ENCODE results near the gene MAPK11. TPM values are rescaled to one million over a fixed set of nuclear protein-coding genes. Genes with fewer than 3 reads are reported as not detected.

MAPK11 gene
- total and polyA plus RNA-seq, 8 donors: 0.29 to 13.6 (median 8.9) TPM; not detected in 1

- WGBS, 5 donors: 1 to 5% (median 1%) methylated on average over 20 to 92 of the region's 92 CpGs
- Histone ChIP-seq H3K4me3 (peak overlapping the region; percentile 48 to 56 (median 52)), H3K4me1 (peaks cover 15 to 58% (median 54%) of the 10 kb centered on the region in 4 donors), H3K27ac (peak overlapping the region; percentile 12 to 71 (median 53)), H3K9me3 (no peaks in the 10 kb centered on the region), H3K27me3 (peaks cover 0 to 62% (median 21%) of the 10 kb centered on the region in 3 donors), H3K36me3 (peaks cover 0 to 2% (median 0%) of the 10 kb centered on the region in 4 donors)
- intact Hi-C loops (cut with DNase I; ENCODE audit: low total_unique reads): no loop called here
- peak; percentile 51 to 83 for DNase-seq
- no peak for TF ChIP-seq CTCF (IDR thresholded peaks at IDR 0.05)
- TF ChIP-seq EP300 (IDR thresholded peaks at IDR 0.05): no peak
- no peak for TF ChIP-seq POLR2A (IDR thresholded peaks at IDR 0.05)
- TF ChIP-seq POLR2AphosphoS5 (IDR thresholded peaks at IDR 0.05): no peak
These were observed 9.2 kb downstream of the MAPK11 start for GRCh38 chr22:50260801-50261614.

GRCh38 chr22:50260434-50260800 is 9.8 kb downstream of the MAPK11 start:
- Histone ChIP-seq H3K27me3 (peaks cover 0 to 62% (median 21%) of the 10 kb centered on the region in 3 donors), H3K9me3 (no peaks in the 10 kb centered on the region), H3K4me3 (peak overlapping the region; percentile 48 to 56 (median 52)), H3K27ac (peak overlapping the region in 2 of 5 donors; percentile 70 to 71), H3K36me3 (peaks cover 0 to 8% (median 2%) of the 10 kb centered on the region in 4 donors), H3K4me1 (peaks cover 15 to 58% (median 54%) of the 10 kb centered on the region in 4 donors)
- no peak for DNase-seq
- intact Hi-C loops (cut with DNase I; ENCODE audit: low total_unique reads): no loop called here
- TF ChIP-seq POLR2A (IDR thresholded peaks at IDR 0.05) (no peak), CTCF (IDR thresholded peaks at IDR 0.05) (no peak), POLR2AphosphoS5 (IDR thresholded peaks at IDR 0.05) (no peak), EP300 (IDR thresholded peaks at IDR 0.05) (no peak)
- 28 to 37% (median 32%) methylated on average over 8 to 11 of the region's 11 CpGs for WGBS, 5 donors

- peaks cover 15 to 58% (median 54%) of the 10 kb centered on the region in 4 donors for H3K4me1 ChIP-seq
- TF ChIP-seq CTCF (IDR thresholded peaks at IDR 0.05): no peak
- TF ChIP-seq POLR2AphosphoS5 (IDR thresholded peaks at IDR 0.05): no peak
- no peak for TF ChIP-seq EP300 (IDR thresholded peaks at IDR 0.05)
- TF ChIP-seq POLR2A (IDR thresholded peaks at IDR 0.05): no peak
- WGBS, 5 donors: 89 to 94% (median 92%) methylated on average over 15 of the region's 15 CpGs
- peaks cover 0 to 62% (median 21%) of the 10 kb centered on the region in 3 donors for H3K27me3 ChIP-seq
- no peak for DNase-seq
- H3K36me3 ChIP-seq: peaks cover 0 to 12% (median 4%) of the 10 kb centered on the region in 4 donors
- H3K27ac ChIP-seq: no peak overlapping the region
- H3K9me3 ChIP-seq: no peaks in the 10 kb centered on the region
- no peak overlapping the region for H3K4me3 ChIP-seq
- intact Hi-C loops (cut with DNase I; ENCODE audit: low total_unique reads): loop anchor here (10.0 kb wide), 1 partner anchor 245 kb away; the partner anchor contains the start of genes LMF2 and NCAPH2
These were observed 10.9 kb downstream of the MAPK11 start for GRCh38 chr22:50259302-50259701.

- Histone ChIP-seq H3K4me3 (no peak overlapping the region), H3K27me3 (peaks cover 0 to 59% (median 21%) of the 10 kb centered on the region in 3 donors), H3K4me1 (peaks cover 15 to 58% (median 54%) of the 10 kb centered on the region in 4 donors), H3K27ac (no peak overlapping the region), H3K36me3 (peaks cover 0 to 12% (median 4%) of the 10 kb centered on the region in 4 donors), H3K9me3 (no peaks in the 10 kb centered on the region)
- intact Hi-C loops (cut with DNase I; ENCODE audit: low total_unique reads): loop anchor here (10.0 kb wide), 1 partner anchor 246 kb away; the partner anchor contains the start of genes LMF2 and NCAPH2
- no peak for TF ChIP-seq POLR2AphosphoS5 (IDR thresholded peaks at IDR 0.05)
- 59 to 77% (median 63%) methylated on average over 23 to 24 of the region's 24 CpGs for WGBS, 5 donors
- peak in 1 of 2 donors; percentile 56 for DNase-seq
These were observed 11.6 kb downstream of the MAPK11 start for GRCh38 chr22:50258361-50259292.
